Neural cell (in vitro differentiated cells): Measurements from ENCODE around the gene IGF1. TPM values are rescaled to one million over a fixed set of nuclear protein-coding genes. Genes with fewer than 3 reads are reported as not detected.

Experiments used
- H2AFZ ChIP-seq: fragments of 200-600, 300-800 bp; sonication (generic), shearing (Covaris generic); 2 replicates; pipeline ENCODE4 v1.6.0; 2014; ENCODE audit warnings: low read depth, mild to moderate bottlenecking, antibody characterized with exemption, low read length, moderate library complexity
- H3F3A ChIP-seq: fragments of 200-600 bp; shearing (Covaris generic); 2 replicates; pipeline ENCODE4 v1.6.1; 2016; ENCODE audit warnings: mild to moderate bottlenecking, moderate library complexity, mixed read lengths, antibody characterized with exemption, low read length; ENCODE audit not compliant: insufficient read depth, poor library complexity, severe bottlenecking
- H3K27ac ChIP-seq: fragments of 200-600, 300-800 bp; sonication (generic), shearing (Covaris generic); 2 replicates; pipeline ENCODE4 v1.5.1; 2014; ENCODE audit warnings: mild to moderate bottlenecking, low read length, moderate library complexity
- H3K27me3 ChIP-seq: fragments of 300-800, 200-600 bp; sonication (generic), shearing (Covaris generic); 2 replicates; pipeline ENCODE4 v1.6.0; 2014; ENCODE audit warnings: mild to moderate bottlenecking, low read depth, low read length, moderate library complexity; ENCODE audit not compliant: insufficient read depth
- H3K36me3 ChIP-seq: fragments of 300-800, 200-600 bp; sonication (generic), shearing (Covaris generic); 2 replicates; pipeline ENCODE4 v1.5.1; 2014; ENCODE audit warnings: mild to moderate bottlenecking, antibody characterized with exemption, low read length, moderate library complexity; ENCODE audit not compliant: insufficient read depth
- H3K4me2 ChIP-seq: fragments of 300-800, 200-600 bp; sonication (generic), shearing (Covaris generic); 2 replicates; pipeline ENCODE4 v1.6.0; 2014; ENCODE audit warnings: mild to moderate bottlenecking, low read length
- H3K4me3 ChIP-seq: fragments of 300-800, 200-600 bp; sonication (generic), shearing (Covaris generic); 2 replicates; pipeline ENCODE4 v1.5.1; 2014; ENCODE audit warnings: mild to moderate bottlenecking, low read length, moderate library complexity
- H3K79me2 ChIP-seq: fragments of 200-600 bp; shearing (Covaris generic); replicated peaks from 2 replicates; pipeline ENCODE4 v1.6.0; 2014; ENCODE audit warnings: mild to moderate bottlenecking, low read length, moderate library complexity; ENCODE audit not compliant: insufficient read depth
- H3K9ac ChIP-seq: fragments of 300-800, 200-600 bp; sonication (generic), shearing (Covaris generic); 2 replicates; pipeline ENCODE4 v1.6.1; 2016; ENCODE audit warnings: mild to moderate bottlenecking, low read length, mixed read lengths
- H3K9me2 ChIP-seq: fragments of 200-600 bp; shearing (Covaris generic); 2 replicates; pipeline ENCODE4 v1.6.1; 2016; ENCODE audit warnings: mild to moderate bottlenecking, low read length, mixed read lengths; ENCODE audit not compliant: insufficient read depth
- H3K9me3 ChIP-seq: fragments of 200-600, 300-800 bp; sonication (generic), shearing (Covaris generic); 2 replicates; pipeline ENCODE4 v1.6.1; 2016; ENCODE audit warnings: mild to moderate bottlenecking, mixed run types, low read length, moderate library complexity, mixed read lengths
- H4K20me1 ChIP-seq: fragments of 200-600 bp; shearing (Covaris generic); 2 replicates; pipeline ENCODE4 v1.6.1; 2016; ENCODE audit warnings: mild to moderate bottlenecking, mixed run types; ENCODE audit not compliant: insufficient read depth
- CTCF ChIP-seq: fragments of 450-650 bp; IDR thresholded peaks from 2 replicates; pipeline ENCODE4 v1.5.1; 2014; ENCODE audit warnings: antibody characterized with exemption, mild to moderate bottlenecking, moderate library complexity; ENCODE audit not compliant: poor library complexity, severe bottlenecking
- EP300 ChIP-seq: fragments of 450-650 bp; conservative IDR thresholded peaks from 2 replicates; pipeline ENCODE4 v1.6.1; 2014; ENCODE audit warnings: antibody characterized with exemption, mild to moderate bottlenecking, moderate library complexity; ENCODE audit not compliant: poor library complexity, severe bottlenecking
- EZH2 ChIP-seq: fragments of 200-600, 300-800 bp; shearing (Covaris generic), sonication (generic); IDR thresholded peaks from 2 replicates; pipeline ENCODE4 v1.6.1; 2014; ENCODE audit warnings: antibody characterized with exemption, low read length, borderline replicate concordance, mild to moderate bottlenecking; ENCODE audit not compliant: insufficient read depth, poor library complexity, severe bottlenecking
- MXI1 ChIP-seq: fragments of 450-650 bp; conservative IDR thresholded peaks from 2 replicates; pipeline ENCODE4 v1.6.1; 2014; ENCODE audit warnings: antibody characterized with exemption, mild to moderate bottlenecking; ENCODE audit not compliant: poor library complexity, severe bottlenecking
- POLR2AphosphoS5 ChIP-seq: IDR thresholded peaks from 2 replicates; pipeline ENCODE4 v1.6.1; 2012
- RAD21 ChIP-seq: fragments of 450-650 bp; conservative IDR thresholded peaks from 2 replicates; pipeline ENCODE4 v1.6.1; 2014; ENCODE audit warnings: antibody characterized with exemption, mild to moderate bottlenecking, moderate library complexity
- REST ChIP-seq: IDR thresholded peaks from 2 replicates; pipeline ENCODE4 v1.6.1; 2012; ENCODE audit warnings: borderline replicate concordance
- SMC3 ChIP-seq: fragments of 450-650 bp; conservative IDR thresholded peaks from 2 replicates; pipeline ENCODE4 v1.6.1; 2014; ENCODE audit warnings: antibody characterized with exemption, mild to moderate bottlenecking, moderate library complexity; ENCODE audit not compliant: poor library complexity
- TAF1 ChIP-seq: IDR thresholded peaks from 2 replicates; pipeline ENCODE4 v1.6.1; 2012; ENCODE audit warnings: low read depth
- polyA plus RNA-seq: library from polyadenylated mRNA; depleted of rRNA; stranded (reverse); fragments of >200 nt; gene quantifications from 2 replicates; pipeline ENCODE4 v1.2.3, GENCODE V29; 2014

The IGF1 gene
- polyA plus RNA-seq, 1 donor from 2014 or later: not detected

GRCh38 chr12:102496591-102496990 lies 16.2 kb upstream of the IGF1 start:
- TF ChIP-seq TAF1 (no peak), RAD21 (no peak), MXI1 (no peak)
- no peak overlapping the region for H3K9ac ChIP-seq
- H3K4me3 ChIP-seq: no peak overlapping the region
- no peaks in the 10 kb centered on the region for H3K27me3 ChIP-seq
- H3K79me2 ChIP-seq: no peaks in the 10 kb centered on the region
- H4K20me1 ChIP-seq: no peaks in the 10 kb centered on the region
- no peaks in the 10 kb centered on the region for H3K9me3 ChIP-seq
- no peaks in the 10 kb centered on the region for H3K36me3 ChIP-seq
- H3F3A ChIP-seq: no peaks in the 10 kb centered on the region
- H2AFZ ChIP-seq: no peak overlapping the region
- H3K4me2 ChIP-seq: no peak overlapping the region
- no peak overlapping the region for H3K27ac ChIP-seq
- H3K9me2 ChIP-seq: no peaks in the 10 kb centered on the region

- Histone ChIP-seq H3F3A (no peaks in the 10 kb centered on the region), H3K27ac (no peak overlapping the region), H3K9me2 (no peaks in the 10 kb centered on the region), H3K4me3 (no peak overlapping the region), H3K79me2 (no peaks in the 10 kb centered on the region), H3K36me3 (no peaks in the 10 kb centered on the region), H2AFZ (no peak overlapping the region), H3K9ac (no peak overlapping the region), H3K9me3 (no peaks in the 10 kb centered on the region), H4K20me1 (no peaks in the 10 kb centered on the region), H3K27me3 (no peaks in the 10 kb centered on the region), H3K4me2 (no peak overlapping the region)
- TF ChIP-seq REST (no peak), MXI1 (no peak), CTCF (no peak), POLR2AphosphoS5 (no peak), EZH2 (no peak)
Measured at GRCh38 chr12:102487226-102487625, 6.9 kb upstream of the IGF1 start.

GRCh38 chr12:102486153-102486552 lies 5.8 kb upstream of the IGF1 start:
- no peaks in the 10 kb centered on the region for H3K27me3 ChIP-seq
- no peaks in the 10 kb centered on the region for H4K20me1 ChIP-seq
- H3K79me2 ChIP-seq: no peaks in the 10 kb centered on the region
- no peak overlapping the region for H2AFZ ChIP-seq
- no peaks in the 10 kb centered on the region for H3K9me2 ChIP-seq
- no peak overlapping the region for H3K4me3 ChIP-seq
- H3F3A ChIP-seq: no peaks in the 10 kb centered on the region
- no peak for TF ChIP-seq EP300
- TF ChIP-seq SMC3: no peak
- no peak for TF ChIP-seq REST
- no peak for TF ChIP-seq RAD21
- no peak for TF ChIP-seq MXI1
- TF ChIP-seq EZH2: no peak
- TF ChIP-seq POLR2AphosphoS5: no peak
- TF ChIP-seq CTCF: no peak
- TF ChIP-seq TAF1: no peak
- no peak overlapping the region for H3K27ac ChIP-seq
- no peaks in the 10 kb centered on the region for H3K9me3 ChIP-seq
- no peaks in the 10 kb centered on the region for H3K36me3 ChIP-seq
- no peak overlapping the region for H3K4me2 ChIP-seq
- no peak overlapping the region for H3K9ac ChIP-seq
